Esophagus (tissue), 2 donors: ENCODE measurements around the gene MSANTD3. TPM values are rescaled to one million over a fixed set of nuclear protein-coding genes. Genes with fewer than 3 reads are reported as not detected.
A peak's percentile ranks its signal among the peaks of the same experiment; 100 is the strongest.

Experiments used
- H3K27ac ChIP-seq, 2 donors: one replicate each; pipeline ENCODE4 v1.5.1; 2013; ENCODE audit warnings: low read depth in 2 of 2, mild to moderate bottlenecking in 2 of 2, inconsistent platforms in 1 of 2, low read length in 1 of 2, moderate library complexity in 1 of 2
- H3K27me3 ChIP-seq, 2 donors: one replicate each; pipeline ENCODE4 v1.6.1; 2013; ENCODE audit warnings: low read length in 2 of 2, control low read depth in 1 of 2, mild to moderate bottlenecking in 1 of 2; ENCODE audit not compliant: insufficient read depth in 2 of 2, control insufficient read depth in 1 of 2
- H3K36me3 ChIP-seq, 2 donors: one replicate each; pipeline ENCODE4 v1.6.1; 2013; ENCODE audit warnings: low read length in 1 of 2; ENCODE audit not compliant: control insufficient read depth in 2 of 2, insufficient read depth in 2 of 2
- H3K4me1 ChIP-seq, 2 donors: one replicate each; pipeline ENCODE4 v1.6.1; 2013; ENCODE audit warnings: low read length in 1 of 2; ENCODE audit not compliant: control insufficient read depth in 2 of 2, insufficient read depth in 2 of 2
- H3K4me3 ChIP-seq, 2 donors: one replicate each; pipeline ENCODE4 v1.5.1; 2013; ENCODE audit warnings: low read length in 2 of 2, mild to moderate bottlenecking in 2 of 2, low read depth in 1 of 2, moderate library complexity in 1 of 2
- H3K9me3 ChIP-seq, 2 donors: one replicate each; pipeline ENCODE4 v1.6.1; 2013; ENCODE audit warnings: mild to moderate bottlenecking in 2 of 2, low read depth in 1 of 2, low read length in 1 of 2, moderate library complexity in 1 of 2; ENCODE audit not compliant: control insufficient read depth in 2 of 2, insufficient read depth in 1 of 2
- WGBS, 2 donors: extraction: QIAGEN DNeasy Blood & Tissue Kit; methylation state at CpG; one replicate each; pipeline ENCODE4 v1.1.7; 2013; 5-methylcytosine and 5-hydroxymethylcytosine counted together
- polyA plus RNA-seq, 2 donors: library from polyadenylated mRNA; stranded (reverse); fragments of 200-250 nt; gene quantifications; one replicate each; pipeline ENCODE4 v1.2.3, GENCODE V29; 2013
- donor health status: healthy with polysubstance abuse.
- donor health status: Bipolar disorder and iron deficiency.

The MSANTD3 gene
- polyA plus RNA-seq, 2 donors: 8.5 to 9.1 TPM

- H3K27ac ChIP-seq: no peak overlapping the region
- H3K9me3 ChIP-seq: peaks cover 0 to 4% of the 10 kb centered on the region in 2 donors
- H3K27me3 ChIP-seq: peaks cover 0 to 6% of the 10 kb centered on the region in 2 donors
- 1% methylated on average over 80 to 108 of the region's 108 CpGs for WGBS, 2 donors
- peaks cover 2 to 6% of the 10 kb centered on the region in 2 donors for H3K4me1 ChIP-seq
- no peaks in the 10 kb centered on the region for H3K36me3 ChIP-seq
- peak overlapping the region; percentile 57 to 73 for H3K4me3 ChIP-seq
These were observed 46.5 kb downstream of the MSANTD3 start for GRCh38 chr9:100473276-100474081.

GRCh38 chr9:100474082-100474923 is 47.4 kb downstream of the MSANTD3 start:
- 34 to 37% methylated on average over 25 to 26 of the region's 26 CpGs for WGBS, 2 donors

GRCh38 chr9:100474924-100475276 is 48.0 kb downstream of the MSANTD3 start:
- peaks cover 2 to 6% of the 10 kb centered on the region in 2 donors for H3K4me1 ChIP-seq
- 98% methylated on average over 4 of the region's 4 CpGs for WGBS, 2 donors
- H3K9me3 ChIP-seq: peaks cover 0 to 4% of the 10 kb centered on the region in 2 donors
- H3K27ac ChIP-seq: no peak overlapping the region
- no peaks in the 10 kb centered on the region for H3K36me3 ChIP-seq
- peaks cover 0 to 6% of the 10 kb centered on the region in 2 donors for H3K27me3 ChIP-seq
- H3K4me3 ChIP-seq: no peak overlapping the region

More at GRCh38 chr9:100474082-100474923, 47.4 kb downstream of the MSANTD3 start:
- H3K9me3 ChIP-seq: peaks cover 0 to 4% of the 10 kb centered on the region in 2 donors
- H3K27ac ChIP-seq: no peak overlapping the region
- peak overlapping the region; percentile 57 to 73 for H3K4me3 ChIP-seq
- H3K36me3 ChIP-seq: no peaks in the 10 kb centered on the region
- H3K4me1 ChIP-seq: peaks cover 2 to 6% of the 10 kb centered on the region in 2 donors
- H3K27me3 ChIP-seq: peaks cover 0 to 6% of the 10 kb centered on the region in 2 donors

GRCh38 chr9:100477241-100477640 is 50.3 kb downstream of the MSANTD3 start:
- Histone ChIP-seq H3K4me1 (peaks cover 2 to 6% of the 10 kb centered on the region in 2 donors), H3K27ac (no peak overlapping the region), H3K9me3 (peaks cover 0 to 4% of the 10 kb centered on the region in 2 donors), H3K4me3 (no peak overlapping the region), H3K36me3 (no peaks in the 10 kb centered on the region), H3K27me3 (peaks cover 0 to 6% of the 10 kb centered on the region in 2 donors)
- 91 to 96% methylated on average over 4 of the region's 4 CpGs for WGBS, 2 donors

- H3K36me3 ChIP-seq: no peaks in the 10 kb centered on the region
- 94% methylated on average over 6 of the region's 6 CpGs for WGBS, 2 donors
- no peak overlapping the region for H3K27ac ChIP-seq
- H3K27me3 ChIP-seq: peaks cover 0 to 3% of the 10 kb centered on the region in 2 donors
- H3K9me3 ChIP-seq: peaks cover 0 to under 1% of the 10 kb centered on the region in 2 donors
- H3K4me1 ChIP-seq: peaks cover 0 to 6% of the 10 kb centered on the region in 2 donors
- no peak overlapping the region for H3K4me3 ChIP-seq
These were observed 51.2 kb downstream of the MSANTD3 start for GRCh38 chr9:100478192-100478591.

GRCh38 chr9:100479820-100480219 is 52.9 kb downstream of the MSANTD3 start:
- Histone ChIP-seq H3K27ac (no peak overlapping the region), H3K9me3 (no peaks in the 10 kb centered on the region), H3K4me1 (no peaks in the 10 kb centered on the region), H3K4me3 (no peak overlapping the region), H3K36me3 (no peaks in the 10 kb centered on the region), H3K27me3 (no peaks in the 10 kb centered on the region)
- WGBS, 2 donors: 74 to 79% methylated on average over 2 of the region's 2 CpGs

- no peaks in the 10 kb centered on the region for H3K27me3 ChIP-seq
These were observed 58.3 kb downstream of the MSANTD3 start for GRCh38 chr9:100485196-100485595.

GRCh38 chr9:100486479-100487176 is 59.7 kb downstream of the MSANTD3 start:
- Histone ChIP-seq H3K4me1 (no peaks in the 10 kb centered on the region), H3K9me3 (no peaks in the 10 kb centered on the region), H3K36me3 (no peaks in the 10 kb centered on the region), H3K27me3 (no peaks in the 10 kb centered on the region), H3K4me3 (no peak overlapping the region), H3K27ac (no peak overlapping the region)
- WGBS, 2 donors: 85% methylated on average over 10 of the region's 10 CpGs

More at GRCh38 chr9:100485196-100485595, 58.3 kb downstream of the MSANTD3 start:
- Histone ChIP-seq H3K36me3 (no peaks in the 10 kb centered on the region), H3K27ac (no peak overlapping the region), H3K4me3 (no peak overlapping the region), H3K9me3 (no peaks in the 10 kb centered on the region), H3K4me1 (no peaks in the 10 kb centered on the region)
- WGBS, 2 donors: 58 to 61% methylated on average over 1 of the region's 1 CpG

- H3K27me3 ChIP-seq: no peaks in the 10 kb centered on the region
- 88 to 97% methylated on average over 1 of the region's 1 CpG for whole genome bisulfite sequencing, 2 donors
- no peaks in the 10 kb centered on the region for H3K4me1 ChIP-seq
- no peaks in the 10 kb centered on the region for H3K36me3 ChIP-seq
- no peak overlapping the region for H3K4me3 ChIP-seq
- no peaks in the 10 kb centered on the region for H3K9me3 ChIP-seq
- H3K27ac ChIP-seq: no peak overlapping the region
These were observed 61.2 kb downstream of the MSANTD3 start for GRCh38 chr9:100488177-100488576.
